GM18909 (cell line): ENCODE results near the gene ZNF771.
A peak's percentile ranks its signal among the peaks of the same experiment; 100 is the strongest.
"Not testable (repeated sequence)": the region's sequence is repeated elsewhere in the genome, so short reads cannot be mapped to it uniquely, and the experiment has no call there.

Experiments used
- ATAC-seq: cut with Tn5 transposase; IDR thresholded peaks from one replicate; pipeline ENCODE4 v1.9.1; 2021; ENCODE audit warnings: mild to moderate bottlenecking; ENCODE audit not compliant: unreplicated experiment, poor library complexity

The ZNF771 gene

GRCh38 chr16:30374538-30374937 is 32.9 kb upstream of the ZNF771 start, which contains the start of gene MYL11:
TSS of gene MYL11 (plus strand) at chr16:30374802. CDS start at chr16:30374858, 56 bp downstream.
- ATAC-seq: no peak

GRCh38 chr16:30375864-30376263 is 31.5 kb upstream of the ZNF771 start:
- ATAC-seq: no peak

DNA sequence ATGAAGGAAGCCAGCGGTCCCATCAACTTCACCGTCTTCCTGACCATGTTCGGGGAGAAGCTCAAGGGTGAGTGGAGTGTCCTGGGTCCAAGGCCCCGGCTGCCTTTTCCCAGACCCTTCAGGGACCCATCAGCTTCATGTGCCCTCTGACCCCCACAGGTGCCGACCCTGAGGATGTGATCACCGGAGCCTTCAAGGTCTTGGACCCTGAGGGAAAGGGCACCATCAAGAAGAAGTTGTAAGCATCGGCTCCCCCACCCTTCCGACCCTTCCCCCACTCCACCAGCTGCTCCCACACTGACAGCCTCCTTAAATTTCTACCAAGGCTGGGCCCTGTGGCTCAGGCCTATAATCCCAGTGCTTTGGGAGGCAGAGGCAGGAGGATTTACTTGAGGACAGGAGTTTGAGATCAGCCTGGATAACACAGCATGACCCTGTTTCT is 30.9 kb upstream of the ZNF771 start:
- ATAC-seq: no peak

DNA sequence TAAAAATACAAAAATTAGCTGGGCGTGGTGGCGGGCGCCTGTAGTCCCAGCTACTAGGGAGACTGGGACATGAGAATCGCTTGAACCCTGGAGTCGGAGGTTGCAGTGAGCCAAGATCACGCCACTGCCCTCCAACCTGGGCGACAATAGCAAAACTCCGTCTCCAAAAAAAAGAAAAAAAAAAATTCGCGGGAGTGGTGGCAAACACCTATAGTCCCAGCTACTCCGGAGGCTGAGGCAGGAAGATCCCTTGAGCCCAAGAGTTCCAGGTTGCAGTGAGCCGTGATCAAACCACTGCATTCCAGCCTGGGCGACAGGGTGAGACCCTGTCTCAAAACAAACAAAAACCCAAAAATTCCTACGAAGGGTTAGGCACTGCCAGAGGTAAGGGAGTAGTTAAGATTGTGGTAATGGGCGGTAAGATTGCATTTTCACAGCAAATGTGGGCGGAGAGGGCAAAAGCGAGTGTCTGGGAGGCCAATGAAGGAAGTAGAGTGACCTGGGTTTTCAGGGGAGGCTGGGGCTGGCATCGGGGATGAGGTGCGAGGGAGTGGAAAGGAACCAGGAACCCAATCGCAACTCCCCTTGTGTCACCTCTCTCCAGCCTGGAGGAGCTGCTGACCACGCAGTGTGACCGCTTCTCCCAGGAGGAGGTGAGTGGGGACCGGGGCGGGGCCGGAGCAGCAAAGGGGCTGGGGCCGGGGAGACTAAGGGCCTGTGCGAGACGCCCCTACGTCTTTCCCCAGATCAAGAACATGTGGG is 30.2 kb upstream of the ZNF771 start:
- ATAC-seq: no peak

GRCh38 chr16:30377812-30378235 is 29.6 kb upstream of the ZNF771 start:
- ATAC-seq: peak; percentile 45

- ATAC-seq: peak; percentile 80
Observed at GRCh38 chr16:30378236-30379157, 28.9 kb upstream of the ZNF771 start.

GRCh38 chr16:30379158-30379783 is 28.1 kb upstream of the ZNF771 start:
- ATAC-seq: no peak

GRCh38 chr16:30380072-30380802 is 27.2 kb upstream of the ZNF771 start:
- no peak for ATAC-seq

DNA sequence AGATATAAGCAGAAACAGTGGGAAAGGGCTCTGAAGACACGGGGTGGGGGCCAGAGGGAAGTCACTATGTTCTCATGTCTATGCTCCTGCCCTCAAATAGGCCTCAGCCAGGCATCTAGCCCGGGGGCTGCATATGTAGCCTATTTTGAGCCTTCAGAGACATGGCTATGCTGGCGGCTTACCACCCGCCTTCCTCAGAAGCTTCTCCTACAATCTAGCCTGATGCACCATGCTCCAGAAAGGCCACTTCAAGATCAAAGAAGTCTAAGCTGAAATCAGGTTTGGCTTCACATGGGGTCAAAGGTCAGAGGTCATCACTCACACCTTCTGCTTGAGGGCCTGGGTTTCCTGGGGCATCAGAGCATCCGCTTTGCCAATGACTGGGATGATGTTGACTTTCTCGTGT is 26.6 kb upstream of the ZNF771 start:
- no peak for ATAC-seq

DNA sequence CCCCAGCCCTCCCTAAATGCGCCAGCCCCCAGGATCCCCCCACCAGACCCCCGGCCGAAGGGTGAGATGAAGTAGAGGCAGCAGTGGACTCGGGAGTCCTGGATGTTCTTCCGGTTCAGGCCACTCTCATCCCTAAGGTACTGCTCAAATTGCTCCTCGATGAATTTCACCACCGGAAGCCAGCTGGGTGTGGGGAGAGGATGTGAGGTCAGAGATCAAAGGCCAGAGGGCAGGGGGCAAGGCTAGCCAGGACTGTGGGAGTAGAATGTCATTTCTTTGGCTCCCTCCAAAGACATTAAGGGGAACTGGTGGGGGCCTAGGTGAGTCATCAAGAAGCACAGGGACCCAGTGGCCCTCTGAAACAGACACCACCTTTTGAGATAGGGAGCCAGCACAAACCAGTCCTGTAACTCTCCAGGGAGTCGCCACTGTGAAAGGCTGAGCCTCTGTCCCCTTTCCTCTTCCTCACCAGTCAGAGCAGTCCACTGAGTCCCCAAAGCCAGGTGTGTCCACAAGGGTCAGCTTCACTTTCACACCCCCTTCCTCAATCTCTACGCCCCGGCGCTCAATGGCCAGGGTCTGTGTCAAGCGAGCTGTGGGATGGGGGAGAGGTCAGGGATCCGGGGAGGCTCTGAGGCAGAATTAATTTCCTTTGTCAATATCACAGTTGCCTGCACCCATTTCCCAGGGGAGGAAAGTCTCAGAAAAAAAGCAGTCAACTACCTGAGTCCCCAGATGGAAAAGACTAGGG is 25.9 kb upstream of the ZNF771 start:
- no peak for ATAC-seq

DNA sequence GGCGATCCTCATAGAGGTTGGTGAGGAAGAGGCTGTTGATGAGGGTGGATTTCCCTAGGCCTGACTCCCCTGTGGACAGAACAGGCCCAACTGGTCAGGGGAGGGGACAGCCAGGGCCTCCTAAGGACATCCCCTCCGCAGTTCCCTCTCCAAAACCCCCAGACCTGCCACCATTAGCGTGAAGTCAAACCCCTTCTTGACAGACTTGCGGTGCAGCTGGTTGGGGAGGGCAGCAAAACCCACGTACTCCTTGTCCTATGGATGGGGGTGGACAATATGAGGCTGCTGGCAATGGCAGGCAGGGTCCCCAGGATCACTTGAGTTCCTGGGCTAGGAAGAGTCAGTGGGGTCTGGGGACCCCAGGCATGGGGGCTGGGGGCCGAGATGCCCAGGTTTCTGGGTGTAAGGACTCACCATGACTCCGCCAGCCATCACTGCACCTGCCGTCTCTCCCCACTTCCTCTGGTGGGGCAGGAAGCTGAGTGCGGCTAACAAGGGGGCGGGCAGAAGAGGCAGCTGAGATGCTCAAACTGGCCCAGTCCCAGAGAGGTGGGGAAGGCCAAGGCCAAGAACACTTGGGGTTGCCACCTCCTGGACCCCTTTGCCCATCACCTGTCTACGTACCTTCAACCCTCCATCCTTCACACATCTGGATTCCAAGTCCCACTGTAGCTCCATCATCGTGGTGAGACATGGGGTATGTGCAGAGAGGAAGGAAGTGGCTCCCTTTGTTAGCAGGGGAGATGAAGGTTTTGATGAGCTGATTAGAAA is 25.1 kb upstream of the ZNF771 start, which contains the start of gene SEPTIN1:
Gene SEPTIN1 (minus strand): TSS at position 451 of the 771 bp plus-strand sequence. CDS start 19 bp downstream, at position 432.
- no peak for ATAC-seq

- ATAC-seq: no peak
Observed at GRCh38 chr16:30383521-30383920, 23.9 kb upstream of the ZNF771 start.

GRCh38 chr16:30394592-30395154 is 12.7 kb upstream of the ZNF771 start:
- ATAC-seq: no peak

GRCh38 chr16:30395155-30395991 is 12.0 kb upstream of the ZNF771 start, which contains the start of gene ZNF48:
TSS of gene ZNF48 (plus strand) at chr16:30395420. CDS start at chr16:30395795, 375 bp downstream.
- peak; percentile 66 for ATAC-seq

- no peak for ATAC-seq
Observed at GRCh38 chr16:30395992-30396585, 11.3 kb upstream of the ZNF771 start.

GRCh38 chr16:30396627-30397026 is 10.8 kb upstream of the ZNF771 start:
- ATAC-seq: not testable (repeated sequence)

GRCh38 chr16:30397056-30397455 is 10.3 kb upstream of the ZNF771 start:
- no peak for ATAC-seq
